Caco-2 (cell line): Measurements from ENCODE around the gene APLN. TPM values are rescaled to one million over a fixed set of nuclear protein-coding genes. Genes with fewer than 3 reads are reported as not detected.

Source experiments
- BruUV-seq: library from RNA; stranded (reverse); fragments of 400-500 nt; replicated peaks from 2 replicates; lab custom pipeline; 2021; lab: Mats Ljungman, UMichigan
- CTCF ChIA-PET: fragments of 300-600 bp; sonication (Branson Sonifier 250); formaldehyde crosslinking; loops from one replicate; lab custom pipeline; 2022; ENCODE audit warnings: antibody characterized with exemption; lab: Charles Lee
- POLR2A ChIA-PET: fragments of 300-600 bp; sonication (Branson Sonifier 250); formaldehyde crosslinking; loops from one replicate; lab custom pipeline; 2022; ENCODE audit warnings: antibody characterized with exemption; lab: Charles Lee
- DNase-seq, 2 experiments: peaks; one replicate each; pipeline versions ENCODE4 v3.0.0 to v3.0.0-alpha.2; 2020 to 2022
- H3K27me3 ChIP-seq: replicated peaks from 2 replicates; pipeline ENCODE4 v1.6.0; 2011; ENCODE audit warnings: low read length; ENCODE audit not compliant: control insufficient read depth, insufficient read depth
- H3K36me3 ChIP-seq: 2 replicates; pipeline ENCODE4 v1.5.1; 2011; ENCODE audit warnings: low read length; ENCODE audit not compliant: control insufficient read depth, insufficient read depth
- H3K4me1 ChIP-seq: fragments of 250-450 bp; sonication (Bioruptor Pico); 2 replicates; pipeline ENCODE4 v1.5.1; 2020; ENCODE audit warnings: mild to moderate bottlenecking
- H3K4me3 ChIP-seq: 2 replicates; pipeline ENCODE4 v1.5.1; 2011; ENCODE audit warnings: low read depth, mild to moderate bottlenecking, control low read depth, low read length
- H3K9me3 ChIP-seq: fragments of 250-450 bp; sonication (Bioruptor Pico); 2 replicates; pipeline ENCODE4 v1.5.1; 2020; ENCODE audit warnings: mild to moderate bottlenecking, moderate library complexity
- H3K27ac Mint-ChIP-seq: one replicate; pipeline ENCODE4 v1.8.0; 2022; ENCODE audit warnings: mixed read lengths; ENCODE audit not compliant: unreplicated experiment
- H3K27me3 Mint-ChIP-seq: one replicate; pipeline ENCODE4 v1.8.0; 2022; ENCODE audit warnings: mixed read lengths; ENCODE audit not compliant: insufficient read depth, unreplicated experiment
- H3K36me3 Mint-ChIP-seq: one replicate; pipeline ENCODE4 v1.8.0; 2022; ENCODE audit warnings: mild to moderate bottlenecking, mixed read lengths; ENCODE audit not compliant: insufficient read depth, unreplicated experiment
- H3K4me1 Mint-ChIP-seq: one replicate; pipeline ENCODE4 v1.8.0; 2022; ENCODE audit warnings: low read depth, mixed read lengths; ENCODE audit not compliant: unreplicated experiment
- H3K4me3 Mint-ChIP-seq: one replicate; pipeline ENCODE4 v1.8.0; 2022; ENCODE audit warnings: mild to moderate bottlenecking, moderate library complexity, mixed read lengths; ENCODE audit not compliant: unreplicated experiment
- H3K9me3 Mint-ChIP-seq: one replicate; pipeline ENCODE4 v1.8.0; 2022; ENCODE audit warnings: mixed read lengths; ENCODE audit not compliant: unreplicated experiment
- CTCF ChIP-seq, 2 experiments: fragments of 200-600 bp in 1 of 2; IDR thresholded peaks; 1 replicate in 1 of 2; 2 replicates in 1 of 2; pipeline versions ENCODE4 v1.5.1 to v1.8.0; 2011 to 2022; ENCODE audit warnings: antibody characterized with exemption in 1 of 2, control low read depth in 1 of 2, inconsistent platforms in 1 of 2, low read depth in 1 of 2, low read length in 1 of 2, mild to moderate bottlenecking in 1 of 2, moderate library complexity in 1 of 2; ENCODE audit not compliant: insufficient read depth in 1 of 2, severe bottlenecking in 1 of 2, unreplicated experiment in 1 of 2
- intact Hi-C: fragments of 100-400 bp; cut with micrococcal nuclease; formaldehyde crosslinking; loops from one replicate; pipeline ENCODE4 v1.10.0; 2022; ENCODE audit not compliant: unreplicated experiment
- total RNA-seq: library from RNA; stranded (reverse); gene quantifications from 2 replicates; pipeline ENCODE4 v1.2.3, GENCODE V29; 2022

The APLN gene
- total RNA-seq, 1 experiment from 2014 or later = 0.20 TPM

- intact Hi-C loops = no loop called here
- H3K27me3 Mint-ChIP-seq = no peaks in the 10 kb centered on the region
- no peak for TF ChIP-seq CTCF (IDR thresholded peaks at IDR 0.05; ENCODE audit: insufficient read depth in 1 of 2, low read depth in 1 of 2, low read length in 1 of 2, severe bottlenecking in 1 of 2, unreplicated experiment in 1 of 2)
These were observed 55.3 kb downstream of the APLN start for GRCh38 chrX:129599499-129599898.

GRCh38 chrX:129597905-129598304 lies 56.9 kb downstream of the APLN start:
- no peaks in the 10 kb centered on the region for H3K27me3 ChIP-seq
- Mint-ChIP-seq H3K36me3 (no peaks in the 10 kb centered on the region), H3K9me3 (no peaks in the 10 kb centered on the region), H3K4me1 (no peaks in the 10 kb centered on the region), H3K4me3 (no peak overlapping the region), H3K27me3 (no peaks in the 10 kb centered on the region), H3K27ac (no peak overlapping the region)
- H3K4me3 ChIP-seq = no peak overlapping the region
- no peaks in the 10 kb centered on the region for H3K4me1 ChIP-seq
- no peak for TF ChIP-seq CTCF (IDR thresholded peaks at IDR 0.05; ENCODE audit: insufficient read depth in 1 of 2, low read depth in 1 of 2, low read length in 1 of 2, severe bottlenecking in 1 of 2, unreplicated experiment in 1 of 2)
- CTCF ChIA-PET = no interaction called here
- BruUV-seq = no TSS peak
- H3K9me3 ChIP-seq = no peaks in the 10 kb centered on the region
- intact Hi-C loops = no loop called here
- H3K36me3 ChIP-seq = no peaks in the 10 kb centered on the region; the same call in 1 of the 2 replicates
- DNase-seq = no peak
- POLR2A ChIA-PET = no interaction called here

More at GRCh38 chrX:129599499-129599898, 55.3 kb downstream of the APLN start:
- Histone ChIP-seq H3K27me3 (no peaks in the 10 kb centered on the region), H3K4me1 (no peaks in the 10 kb centered on the region), H3K9me3 (no peaks in the 10 kb centered on the region), H3K4me3 (no peak overlapping the region), H3K36me3 (no peaks in the 10 kb centered on the region)
- Mint-ChIP-seq H3K27ac (no peak overlapping the region), H3K36me3 (no peaks in the 10 kb centered on the region), H3K4me3 (no peak overlapping the region), H3K9me3 (no peaks in the 10 kb centered on the region), H3K4me1 (no peaks in the 10 kb centered on the region)
- ChIA-PET CTCF (interaction anchor here (0.6 kb wide), 1 partner anchor 452 kb away, joined by 3 read pairs; no protein-coding TSS in a partner anchor), POLR2A (no interaction called here)
- BruUV-seq = no TSS peak
- DNase-seq = no peak

GRCh38 chrX:129596077-129596476 lies 58.7 kb downstream of the APLN start:
- Histone ChIP-seq H3K36me3 (no peaks in the 10 kb centered on the region; the same call in 1 of the 2 replicates), H3K4me3 (no peak overlapping the region), H3K27me3 (no peaks in the 10 kb centered on the region), H3K9me3 (no peaks in the 10 kb centered on the region), H3K4me1 (no peaks in the 10 kb centered on the region)
- POLR2A ChIA-PET = no interaction called here
- intact Hi-C loops = no loop called here
- CTCF ChIA-PET = no interaction called here
- Mint-ChIP-seq H3K36me3 (peaks cover 5% of the 10 kb centered on the region), H3K4me1 (no peaks in the 10 kb centered on the region), H3K27ac (no peak overlapping the region), H3K9me3 (no peaks in the 10 kb centered on the region), H3K27me3 (no peaks in the 10 kb centered on the region), H3K4me3 (no peak overlapping the region)
- no TSS peak for BruUV-seq
- TF ChIP-seq CTCF (IDR thresholded peaks at IDR 0.05; ENCODE audit: insufficient read depth in 1 of 2, low read depth in 1 of 2, low read length in 1 of 2, severe bottlenecking in 1 of 2, unreplicated experiment in 1 of 2) = no peak
- no peak for DNase-seq

Other genes starting within 250 kb of the APLN start
- 34.5 and 36.0 TPM in 2 replicates for gene SMARCA1, start 131.5 kb downstream of the APLN start, total RNA-seq
- 22.3 and 24.2 TPM in 2 replicates for gene OCRL, start 114.7 kb downstream of the APLN start, total RNA-seq
- 0.32 TPM in 2 replicates for gene XPNPEP2, start 84.0 kb upstream of the APLN start, total RNA-seq
- gene SASH3, start 125.0 kb upstream of the APLN start, total RNA-seq = not detected in 2 replicates
- gene ZDHHC9, start 188.9 kb upstream of the APLN start, total RNA-seq = 41.0 and 41.2 TPM in 2 replicates